ENCODE results near the gene ADRA2B. TPM values are rescaled to one million over a fixed set of nuclear protein-coding genes. Genes with fewer than 3 reads are reported as not detected.

Gene ADRA2B
- total and polyA plus RNA-seq, 8 donors, result 0.04 to 1.5 (median 0.34) TPM

DNA sequence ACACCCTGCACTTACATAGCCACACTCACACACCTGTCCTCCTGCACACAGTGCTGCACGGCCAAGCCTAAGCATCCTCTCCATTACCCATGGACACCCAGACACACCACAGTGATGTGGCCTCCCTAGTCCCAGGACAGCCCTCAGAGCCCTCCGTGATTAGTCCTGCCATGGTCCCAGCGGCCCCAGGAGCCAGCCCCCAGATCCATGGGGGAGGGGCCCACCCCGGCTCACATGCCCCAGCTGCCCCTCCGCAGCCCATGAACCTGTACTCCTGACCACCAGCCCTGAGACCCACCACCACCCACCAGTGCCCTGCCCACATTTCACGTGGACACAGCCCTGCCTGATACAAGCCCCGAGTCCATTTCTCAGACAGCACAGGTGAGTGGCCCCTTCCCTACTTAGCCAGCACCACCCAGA lies 36.9 kb upstream of the ADRA2B start:
- WGBS, 2 donors, result 83 to 96% methylated on average over 7 of the region's 7 CpGs
- Histone ChIP-seq H3K27me3 (no peaks in the 10 kb centered on the region), H3K36me3 (no peaks in the 10 kb centered on the region), H3K4me3 (no peak overlapping the region), H3K9me3 (no peaks in the 10 kb centered on the region), H3K4me1 (no peaks in the 10 kb centered on the region), H3K27ac (no peak overlapping the region)
- DNase-seq (no peak), ATAC-seq (no peak), FAIRE-seq (no peak)
- intact Hi-C loops (cut with DNase I), result no loop called here
- TF ChIP-seq, protein P1, sequence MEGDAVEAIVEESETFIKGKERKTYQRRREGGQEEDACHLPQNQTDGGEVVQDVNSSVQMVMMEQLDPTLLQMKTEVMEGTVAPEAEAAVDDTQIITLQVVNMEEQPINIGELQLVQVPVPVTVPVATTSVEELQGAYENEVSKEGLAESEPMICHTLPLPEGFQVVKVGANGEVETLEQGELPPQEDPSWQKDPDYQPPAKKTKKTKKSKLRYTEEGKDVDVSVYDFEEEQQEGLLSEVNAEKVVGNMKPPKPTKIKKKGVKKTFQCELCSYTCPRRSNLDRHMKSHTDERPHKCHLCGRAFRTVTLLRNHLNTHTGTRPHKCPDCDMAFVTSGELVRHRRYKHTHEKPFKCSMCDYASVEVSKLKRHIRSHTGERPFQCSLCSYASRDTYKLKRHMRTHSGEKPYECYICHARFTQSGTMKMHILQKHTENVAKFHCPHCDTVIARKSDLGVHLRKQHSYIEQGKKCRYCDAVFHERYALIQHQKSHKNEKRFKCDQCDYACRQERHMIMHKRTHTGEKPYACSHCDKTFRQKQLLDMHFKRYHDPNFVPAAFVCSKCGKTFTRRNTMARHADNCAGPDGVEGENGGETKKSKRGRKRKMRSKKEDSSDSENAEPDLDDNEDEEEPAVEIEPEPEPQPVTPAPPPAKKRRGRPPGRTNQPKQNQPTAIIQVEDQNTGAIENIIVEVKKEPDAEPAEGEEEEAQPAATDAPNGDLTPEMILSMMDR (IDR thresholded peaks at IDR 0.05), result no peak

DNA sequence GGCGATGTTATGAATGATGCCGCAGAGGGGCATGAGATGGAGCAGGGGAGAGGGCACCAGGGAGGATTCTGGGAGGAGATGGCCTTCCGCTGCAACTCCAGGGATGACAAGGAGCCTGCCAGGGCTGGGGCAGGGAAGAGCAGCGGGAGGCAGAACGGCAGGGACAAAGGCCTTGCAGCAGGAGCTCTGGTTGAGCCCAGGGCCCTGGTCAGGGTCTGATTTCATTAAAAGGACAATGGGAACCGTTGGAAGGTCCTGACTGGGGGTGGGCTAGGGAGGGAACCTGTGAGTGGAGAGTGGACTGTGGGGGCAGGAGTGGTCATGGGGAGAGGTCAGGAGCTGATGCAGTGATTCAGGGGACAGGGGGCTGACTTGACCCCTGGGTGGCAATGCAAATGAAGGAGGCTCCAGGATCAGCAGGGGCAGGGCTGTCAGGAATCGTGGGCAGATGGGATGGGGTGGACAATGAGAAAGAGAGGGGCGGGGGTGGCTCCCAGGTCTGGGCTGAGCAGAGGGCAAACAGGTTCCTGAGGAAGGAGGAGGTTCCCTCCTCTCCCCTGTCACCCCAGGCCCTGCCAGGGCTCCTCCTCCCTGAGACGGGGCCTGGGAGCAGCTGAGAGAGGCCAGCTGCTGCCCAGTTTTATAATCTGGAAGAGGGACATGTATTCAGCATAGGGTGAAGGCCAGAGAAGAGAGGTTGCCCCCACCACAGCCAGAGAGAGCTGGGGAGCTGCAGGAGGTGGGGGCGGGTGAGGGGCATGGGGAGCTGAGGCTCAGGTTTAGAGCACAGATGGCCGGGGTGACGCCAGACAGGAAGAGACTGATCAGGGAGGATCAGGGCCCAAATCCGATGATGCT lies 36.2 kb upstream of the ADRA2B start:
- H3K27me3 ChIP-seq, result no peaks in the 10 kb centered on the region
- DNase-seq, result peak in 3 of 6 donors; percentile 31 to 52 (median 45)
- no peaks in the 10 kb centered on the region for H3K9me3 ChIP-seq
- H3K27ac ChIP-seq, result no peak overlapping the region
- ATAC-seq, result peak in 3 of 4 donors; percentile 34 to 61 (median 44)
- WGBS, 2 donors, result 70 to 76% methylated on average over 13 of the region's 13 CpGs
- FAIRE-seq, result no peak
- TF ChIP-seq, protein P1 (IDR thresholded peaks at IDR 0.05), result no peak
- H3K4me3 ChIP-seq, result no peak overlapping the region
- H3K4me1 ChIP-seq, result no peaks in the 10 kb centered on the region
- intact Hi-C loops (cut with DNase I), result no loop called here
- H3K36me3 ChIP-seq, result no peaks in the 10 kb centered on the region

GRCh38 chr2:96151595-96152303 lies 35.4 kb upstream of the ADRA2B start:
- DNase-seq, result no peak

DNA sequence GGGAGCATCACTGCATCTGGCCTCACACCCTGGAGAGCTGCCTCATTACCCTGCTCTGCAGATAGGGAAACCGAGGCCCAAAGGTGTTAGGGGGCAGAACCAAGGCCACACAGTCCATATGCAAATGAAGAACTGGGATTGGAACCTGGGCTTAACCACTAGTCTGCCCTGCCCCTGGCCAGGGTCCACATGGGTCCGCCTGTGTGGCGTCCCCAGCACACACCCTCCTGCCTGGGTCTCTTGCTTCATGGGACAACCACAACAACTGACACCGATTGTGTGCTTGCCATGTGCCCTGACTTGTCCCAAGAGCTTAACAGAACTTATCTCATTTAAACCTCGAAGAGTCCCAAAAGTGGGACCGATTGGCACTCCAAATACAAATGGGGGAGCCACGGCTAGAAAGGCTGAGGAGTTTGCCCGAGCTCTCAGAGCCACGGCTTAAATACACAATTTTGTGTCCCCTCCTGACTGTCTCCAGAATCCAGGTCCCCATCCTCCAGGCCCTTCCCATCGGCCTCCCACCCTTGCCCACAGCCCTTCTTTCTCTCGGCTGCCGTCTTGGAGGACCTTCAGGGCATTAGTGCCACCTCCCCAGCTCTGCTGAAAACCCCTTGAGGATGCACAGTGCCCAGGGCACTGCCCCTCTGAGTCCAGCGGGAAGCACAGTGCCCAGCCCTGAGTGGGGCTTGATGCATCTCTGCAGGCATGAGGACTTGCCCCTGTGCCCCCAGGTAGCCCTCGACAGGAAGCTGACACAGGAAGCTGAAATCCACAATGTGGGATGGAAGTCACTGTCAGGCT lies 34.6 kb upstream of the ADRA2B start:
- H3K36me3 ChIP-seq, result no peaks in the 10 kb centered on the region
- no peaks in the 10 kb centered on the region for H3K27me3 ChIP-seq
- TF ChIP-seq, protein P1 (IDR thresholded peaks at IDR 0.05), result no peak
- no peak overlapping the region for H3K27ac ChIP-seq
- FAIRE-seq, result no peak
- intact Hi-C loops (cut with DNase I), result no loop called here
- WGBS, 2 donors, result 83 to 92% methylated on average over 14 of the region's 14 CpGs
- no peak for ATAC-seq
- no peaks in the 10 kb centered on the region for H3K9me3 ChIP-seq
- H3K4me3 ChIP-seq, result no peak overlapping the region
- no peaks in the 10 kb centered on the region for H3K4me1 ChIP-seq
- peak in 1 of 6 donors; percentile 12 for DNase-seq

More at GRCh38 chr2:96151595-96152303, 35.4 kb upstream of the ADRA2B start:
- FAIRE-seq (no peak), ATAC-seq (no peak)
- H3K27me3 ChIP-seq, result no peaks in the 10 kb centered on the region
- no peak overlapping the region for H3K27ac ChIP-seq
- H3K4me1 ChIP-seq, result no peaks in the 10 kb centered on the region
- no peaks in the 10 kb centered on the region for H3K36me3 ChIP-seq
- TF ChIP-seq, protein P1 (IDR thresholded peaks at IDR 0.05), result no peak
- no peak overlapping the region for H3K4me3 ChIP-seq
- no peaks in the 10 kb centered on the region for H3K9me3 ChIP-seq
- WGBS, 2 donors, result 85 to 93% methylated on average over 9 of the region's 9 CpGs
- intact Hi-C loops (cut with DNase I), result no loop called here

All from pancreas (tissue), 10 donors.